Hepatocyte (in vitro differentiated cells): ENCODE data around the gene FGF4.

Source experiments
- EZH2 ChIP-seq: fragments of 200-600 bp; sonication (generic); IDR thresholded peaks from 2 replicates; pipeline ENCODE4 v1.6.1; 2016; ENCODE audit warnings: antibody characterized with exemption, mild to moderate bottlenecking, borderline replicate concordance
- EZH2phosphoT487 ChIP-seq: fragments of 200-600 bp; sonication (generic); IDR thresholded peaks from one replicate; pipeline ENCODE4 v1.6.1; 2018; ENCODE audit warnings: antibody characterized with exemption, mild to moderate bottlenecking, low read depth, moderate library complexity; ENCODE audit not compliant: unreplicated experiment, severe bottlenecking
- TF ChIP-seq, protein P1 (sequence below): fragments of 200-600 bp; sonication (generic); IDR thresholded peaks from 2 replicates; pipeline ENCODE4 v1.5.1; 2016; ENCODE audit warnings: antibody characterized with exemption, mild to moderate bottlenecking; ENCODE audit not compliant: poor library complexity

GRCh38 chr11:69746140-69746539 is 29.0 kb downstream of the FGF4 start:
- TF ChIP-seq, protein P1, sequence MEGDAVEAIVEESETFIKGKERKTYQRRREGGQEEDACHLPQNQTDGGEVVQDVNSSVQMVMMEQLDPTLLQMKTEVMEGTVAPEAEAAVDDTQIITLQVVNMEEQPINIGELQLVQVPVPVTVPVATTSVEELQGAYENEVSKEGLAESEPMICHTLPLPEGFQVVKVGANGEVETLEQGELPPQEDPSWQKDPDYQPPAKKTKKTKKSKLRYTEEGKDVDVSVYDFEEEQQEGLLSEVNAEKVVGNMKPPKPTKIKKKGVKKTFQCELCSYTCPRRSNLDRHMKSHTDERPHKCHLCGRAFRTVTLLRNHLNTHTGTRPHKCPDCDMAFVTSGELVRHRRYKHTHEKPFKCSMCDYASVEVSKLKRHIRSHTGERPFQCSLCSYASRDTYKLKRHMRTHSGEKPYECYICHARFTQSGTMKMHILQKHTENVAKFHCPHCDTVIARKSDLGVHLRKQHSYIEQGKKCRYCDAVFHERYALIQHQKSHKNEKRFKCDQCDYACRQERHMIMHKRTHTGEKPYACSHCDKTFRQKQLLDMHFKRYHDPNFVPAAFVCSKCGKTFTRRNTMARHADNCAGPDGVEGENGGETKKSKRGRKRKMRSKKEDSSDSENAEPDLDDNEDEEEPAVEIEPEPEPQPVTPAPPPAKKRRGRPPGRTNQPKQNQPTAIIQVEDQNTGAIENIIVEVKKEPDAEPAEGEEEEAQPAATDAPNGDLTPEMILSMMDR, result no peak
- TF ChIP-seq EZH2, result no peak
- TF ChIP-seq EZH2phosphoT487, result no peak
